IPS-11a (cell line): Measurements from ENCODE around the gene TUSC2.

Source experiments
- H3K4me3 ChIP-seq: one replicate; pipeline ENCODE4 v1.5.1; 2013; ENCODE audit warnings: low read depth, low read length, control low read depth

The TUSC2 gene

GRCh38 chr3:50354850-50355249 is 26.8 kb upstream of the TUSC2 start:
- H3K4me3 ChIP-seq: no peak overlapping the region

GRCh38 chr3:50354186-50354764 is 26.3 kb upstream of the TUSC2 start:
- H3K4me3 ChIP-seq: no peak overlapping the region

- H3K4me3 ChIP-seq: no peak overlapping the region
Measured at GRCh38 chr3:50353245-50354004, 25.4 kb upstream of the TUSC2 start.

- H3K4me3 ChIP-seq: no peak overlapping the region
Measured at GRCh38 chr3:50352781-50353180, 24.8 kb upstream of the TUSC2 start.

- peak overlapping the region; percentile 94 for H3K4me3 ChIP-seq
Measured at GRCh38 chr3:50351323-50351697, 23.3 kb upstream of the TUSC2 start.

GRCh38 chr3:50350527-50351322 is 22.7 kb upstream of the TUSC2 start, which contains the start of the genes CYB561D2 and NPRL2:
TSS of gene CYB561D2 (plus strand) at chr3:50350862. CDS start at chr3:50351434, 572 bp downstream.
TSS of gene NPRL2 (minus strand) at chr3:50350775. CDS start at chr3:50350652, 123 bp downstream.
- H3K4me3 ChIP-seq: peak within 1 kb of the TSS; percentile 94

GRCh38 chr3:50350213-50350526 is 22.1 kb upstream of the TUSC2 start:
- peak overlapping the region; percentile 94 for H3K4me3 ChIP-seq

GRCh38 chr3:50347187-50347813 is 19.3 kb upstream of the TUSC2 start:
- H3K4me3 ChIP-seq: no peak overlapping the region

GRCh38 chr3:50345586-50346234 is 17.7 kb upstream of the TUSC2 start, which contains the start of gene ZMYND10:
TSS of gene ZMYND10 (minus strand) at chr3:50345732. CDS start at chr3:50345579, 153 bp downstream.
- H3K4me3 ChIP-seq: peak within 1 kb of the TSS; percentile 25

- no peak overlapping the region for H3K4me3 ChIP-seq
Measured at GRCh38 chr3:50345008-50345407, 17.0 kb upstream of the TUSC2 start.

GRCh38 chr3:50342813-50343633 is 15.0 kb upstream of the TUSC2 start:
- no peak overlapping the region for H3K4me3 ChIP-seq

- no peak overlapping the region for H3K4me3 ChIP-seq
Measured at GRCh38 chr3:50341996-50342650, 14.1 kb upstream of the TUSC2 start.

GRCh38 chr3:50341537-50341936 is 13.5 kb upstream of the TUSC2 start:
- H3K4me3 ChIP-seq: no peak overlapping the region

- H3K4me3 ChIP-seq: peak within 1 kb of the TSS; percentile 27
Measured at GRCh38 chr3:50340448-50341329, 12.7 kb upstream of the TUSC2 start, which contains the start of gene RASSF1. TSS of gene RASSF1 (minus strand) at chr3:50340836. CDS start at chr3:50340805, 31 bp downstream.

- H3K4me3 ChIP-seq: peak overlapping the region; percentile 27
Measured at GRCh38 chr3:50340147-50340447, 12.1 kb upstream of the TUSC2 start.

- no peak overlapping the region for H3K4me3 ChIP-seq
Measured at GRCh38 chr3:50339485-50340146, 11.6 kb upstream of the TUSC2 start.

GRCh38 chr3:50338965-50339364 is 10.9 kb upstream of the TUSC2 start:
- no peak overlapping the region for H3K4me3 ChIP-seq
